Urinary bladder (tissue), 4 donors: ENCODE measurements around the gene FCHSD2. TPM values are rescaled to one million over a fixed set of nuclear protein-coding genes. Genes with fewer than 3 reads are reported as not detected.
"Not testable (repeated sequence)": the region's sequence is repeated elsewhere in the genome, so short reads cannot be mapped to it uniquely, and the experiment has no call there.

Experiments
- DNase-seq: peaks from one replicate; pipeline ENCODE4 v3.0.0-alpha.2; 2015; ENCODE audit errors: extremely low spot score
- H3K27ac ChIP-seq: one replicate; pipeline ENCODE4 v1.5.1; 2013; ENCODE audit warnings: low read depth, mild to moderate bottlenecking, moderate library complexity
- H3K36me3 ChIP-seq: one replicate; pipeline ENCODE4 v1.6.1; 2013; ENCODE audit warnings: mild to moderate bottlenecking, moderate library complexity; ENCODE audit not compliant: insufficient read depth
- H3K4me1 ChIP-seq: one replicate; pipeline ENCODE4 v1.6.1; 2013; ENCODE audit warnings: mild to moderate bottlenecking, moderate library complexity; ENCODE audit not compliant: insufficient read depth
- H3K4me3 ChIP-seq: one replicate; pipeline ENCODE4 v1.5.1; 2013; ENCODE audit warnings: low read depth, low read length
- WGBS: extraction: QIAGEN DNeasy Blood & Tissue Kit; methylation state at CpG from one replicate; pipeline ENCODE4 v1.1.7; 2013; 5-methylcytosine and 5-hydroxymethylcytosine counted together
- polyA plus RNA-seq: library from polyadenylated mRNA; stranded (reverse); fragments of 200-250 nt; gene quantifications from one replicate; pipeline ENCODE4 v1.2.3, GENCODE V29; 2013
- small RNA-seq: library from RNA; depleted of rRNA; stranded (forward); fragments of <200 nt; gene quantifications from one replicate; pipeline ENCODE3, GENCODE V24; 2014
- total RNA-seq: library from RNA; depleted of rRNA; stranded (reverse); fragments of >200 nt; gene quantifications from one replicate; pipeline ENCODE4 v1.2.3, GENCODE V29; 2014
- donor health status: healthy with polysubstance abuse.
- donor health status: healthy.

Gene FCHSD2
- total and polyA plus RNA-seq, 2 donors, result 21.4 to 40.5 TPM

- 2% methylated on average over 55 of the region's 55 CpGs for WGBS
Observed at GRCh38 chr11:72793425-72794367, 348.4 kb downstream of the FCHSD2 start, which contains the start of gene STARD10. Gene STARD10, minus strand, starts transcription at chr11:72794047. Its CDS starts 12,866 bp downstream, at chr11:72781181.

GRCh38 chr11:72793076-72793424 lies 349.1 kb downstream of the FCHSD2 start:
- H3K4me3 ChIP-seq, result no peak overlapping the region
- no peaks in the 10 kb centered on the region for H3K36me3 ChIP-seq
- WGBS, result 58% methylated on average over 2 of the region's 2 CpGs
- H3K4me1 ChIP-seq, result no peaks in the 10 kb centered on the region
- H3K27ac ChIP-seq, result no peak overlapping the region
- no peak for DNase-seq

More at GRCh38 chr11:72793425-72794367, 348.4 kb downstream of the FCHSD2 start, which contains the start of gene STARD10:
- Histone ChIP-seq H3K4me3 (peak within 1 kb of the TSS; percentile 42), H3K27ac (peak within 1 kb of the TSS; percentile 77), H3K4me1 (no peaks in the 10 kb centered on the region), H3K36me3 (no peaks in the 10 kb centered on the region)
- DNase-seq, result peak; percentile 96

GRCh38 chr11:72792437-72793021 lies 349.6 kb downstream of the FCHSD2 start:
- Histone ChIP-seq H3K4me3 (no peak overlapping the region), H3K4me1 (no peaks in the 10 kb centered on the region), H3K36me3 (no peaks in the 10 kb centered on the region), H3K27ac (no peak overlapping the region)
- 96% methylated on average over 3 of the region's 3 CpGs for WGBS
- no peak for DNase-seq

GRCh38 chr11:72791228-72791627 lies 350.9 kb downstream of the FCHSD2 start:
- not testable (repeated sequence) for H3K36me3 ChIP-seq, H3K4me3 ChIP-seq, H3K27ac ChIP-seq, DNase-seq, H3K4me1 ChIP-seq
- 84% methylated on average over 7 of the region's 7 CpGs for WGBS

- WGBS, result 62% methylated on average over 10 of the region's 10 CpGs
- Histone ChIP-seq H3K4me1 (no peaks in the 10 kb centered on the region), H3K27ac (no peak overlapping the region), H3K4me3 (no peak overlapping the region), H3K36me3 (no peaks in the 10 kb centered on the region)
- no peak for DNase-seq
Observed at GRCh38 chr11:72789493-72790131, 352.5 kb downstream of the FCHSD2 start.

- 83% methylated on average over 7 of the region's 7 CpGs for WGBS
- DNase-seq, result no peak
- H3K4me1 ChIP-seq, result no peaks in the 10 kb centered on the region
- no peak overlapping the region for H3K27ac ChIP-seq
- H3K36me3 ChIP-seq, result no peaks in the 10 kb centered on the region
- no peak overlapping the region for H3K4me3 ChIP-seq
Observed at GRCh38 chr11:72788241-72788640, 353.9 kb downstream of the FCHSD2 start.

GRCh38 chr11:72787216-72788104 lies 354.7 kb downstream of the FCHSD2 start:
- H3K4me3 ChIP-seq, result no peak overlapping the region
- no peak for DNase-seq
- 64% methylated on average over 16 of the region's 16 CpGs for WGBS
- H3K4me1 ChIP-seq, result no peaks in the 10 kb centered on the region
- no peaks in the 10 kb centered on the region for H3K36me3 ChIP-seq
- H3K27ac ChIP-seq, result no peak overlapping the region

Small RNA genes lying within 50 kb of the gene (small RNA-seq; reads per million reads assigned to genes)
- gene RNU6-672P, result not detected

Other genes with a start within 250 kb of the FCHSD2 start
- gene P2RY2, start 76.0 kb upstream of the FCHSD2 start, total RNA-seq, result 2.3 TPM
- 1.8 TPM for gene P2RY2, start 76.0 kb upstream of the FCHSD2 start, polyA plus RNA-seq
- gene P2RY6, start 130.0 kb upstream of the FCHSD2 start, total RNA-seq, result 0.90 TPM
- 2.6 TPM for gene P2RY6, start 130.0 kb upstream of the FCHSD2 start, polyA plus RNA-seq
- 30.7 TPM for gene ARHGEF17, start 166.0 kb upstream of the FCHSD2 start, total RNA-seq
- gene ARHGEF17, start 166.0 kb upstream of the FCHSD2 start, polyA plus RNA-seq, result 69.8 TPM
- gene RELT, start 234.1 kb upstream of the FCHSD2 start, total RNA-seq, result 2.6 TPM
- 2.7 TPM for gene RELT, start 234.1 kb upstream of the FCHSD2 start, polyA plus RNA-seq